ENCODE results near the gene EIF2S1.

DNA sequence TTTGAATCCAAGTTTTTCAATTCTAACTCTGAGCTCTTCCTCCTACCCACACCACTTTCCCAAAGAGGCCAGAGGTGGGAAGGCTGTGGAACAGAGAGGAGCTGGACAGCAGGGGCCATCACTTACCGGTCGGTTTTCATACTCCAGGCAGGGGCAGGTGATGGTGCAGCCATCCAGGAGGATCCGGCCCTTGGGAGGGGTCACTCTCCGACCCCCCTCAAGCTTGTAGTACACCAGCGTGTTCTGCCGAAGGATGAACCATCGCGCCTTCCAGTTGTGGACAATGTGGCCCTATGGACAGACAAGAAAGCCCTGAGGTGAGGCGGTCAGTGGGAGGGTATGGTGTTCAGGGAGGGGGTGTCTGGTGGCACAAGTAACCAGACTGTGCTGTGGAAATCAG lies 37.4 kb downstream of the EIF2S1 start:
- TF ChIP-seq, protein P1, sequence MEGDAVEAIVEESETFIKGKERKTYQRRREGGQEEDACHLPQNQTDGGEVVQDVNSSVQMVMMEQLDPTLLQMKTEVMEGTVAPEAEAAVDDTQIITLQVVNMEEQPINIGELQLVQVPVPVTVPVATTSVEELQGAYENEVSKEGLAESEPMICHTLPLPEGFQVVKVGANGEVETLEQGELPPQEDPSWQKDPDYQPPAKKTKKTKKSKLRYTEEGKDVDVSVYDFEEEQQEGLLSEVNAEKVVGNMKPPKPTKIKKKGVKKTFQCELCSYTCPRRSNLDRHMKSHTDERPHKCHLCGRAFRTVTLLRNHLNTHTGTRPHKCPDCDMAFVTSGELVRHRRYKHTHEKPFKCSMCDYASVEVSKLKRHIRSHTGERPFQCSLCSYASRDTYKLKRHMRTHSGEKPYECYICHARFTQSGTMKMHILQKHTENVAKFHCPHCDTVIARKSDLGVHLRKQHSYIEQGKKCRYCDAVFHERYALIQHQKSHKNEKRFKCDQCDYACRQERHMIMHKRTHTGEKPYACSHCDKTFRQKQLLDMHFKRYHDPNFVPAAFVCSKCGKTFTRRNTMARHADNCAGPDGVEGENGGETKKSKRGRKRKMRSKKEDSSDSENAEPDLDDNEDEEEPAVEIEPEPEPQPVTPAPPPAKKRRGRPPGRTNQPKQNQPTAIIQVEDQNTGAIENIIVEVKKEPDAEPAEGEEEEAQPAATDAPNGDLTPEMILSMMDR (IDR thresholded peaks at IDR 0.05; ENCODE audit: poor library complexity, severe bottlenecking): no peak
- TF ChIP-seq POLR2AphosphoS5 (IDR thresholded peaks at IDR 0.05): no peak
